GM12878 (cell line): ENCODE data around the gene DNAJB2. TPM values are rescaled to one million over a fixed set of nuclear protein-coding genes. Genes with fewer than 3 reads are reported as not detected.

Source experiments
- ATAC-seq: fragments of 200-7000 bp; cut with Tn5 transposase; 3 replicates; pipeline ENCODE4 v1.9.1; 2020; ENCODE audit warnings: mild to moderate bottlenecking, moderate library complexity
- BruUV-seq: library from RNA; stranded (reverse); fragments of 400-500 nt; replicated peaks from 2 replicates; lab custom pipeline; 2021; lab: Mats Ljungman, UMichigan
- CTCF ChIA-PET: fragments of 300-600 bp; sonication (Branson Sonifier 250); formaldehyde crosslinking; extraction: SDS; loops from one replicate; lab custom pipeline; 2021; ENCODE audit warnings: inconsistent platforms; lab: Yijun Ruan, JAX
- POLR2A ChIA-PET: fragments of 350-600 bp; formaldehyde crosslinking; extraction: SDS; loops from one replicate; lab custom pipeline; 2021; ENCODE audit warnings: inconsistent platforms; lab: Charles Lee
- RAD21 ChIA-PET: fragments of 300-600 bp; sonication (Branson Sonifier 250); formaldehyde crosslinking; loops from one replicate; lab custom pipeline; 2023; ENCODE audit warnings: antibody characterized with exemption; ENCODE audit not compliant: unreplicated experiment; lab: Charles Lee
- SMC1A ChIA-PET: fragments of 300-600 bp; sonication (Branson Sonifier 250); formaldehyde crosslinking; loops from one replicate; lab custom pipeline; 2023; ENCODE audit not compliant: unreplicated experiment, uncharacterized antibody; lab: Charles Lee
- DNase-seq: peaks from one replicate; pipeline ENCODE4 v3.0.0-alpha.2; 2011; ENCODE audit warnings: low read depth, low spot score
- FAIRE-seq: peaks from 3 replicates; lab custom pipeline; 2011; peaks lifted over from hg19 to GRCh38; lab: Jason Lieb, UNC
- H2AFZ ChIP-seq: 2 replicates; pipeline ENCODE4 v1.6.0; 2011; ENCODE audit warnings: low read depth, low read length, control low read depth; ENCODE audit not compliant: control insufficient read depth
- H3K27ac ChIP-seq: 2 replicates; pipeline ENCODE4 v1.5.1; 2011; ENCODE audit warnings: control low read depth; ENCODE audit not compliant: control insufficient read depth, insufficient read depth
- H3K27me3 ChIP-seq, 2 experiments: replicated peaks in 1 of 2; 2 replicates each; pipeline versions ENCODE4 v1.6.0 to v1.6.1; 2011; ENCODE audit warnings: low read length in 1 of 2; ENCODE audit not compliant: control insufficient read depth in 2 of 2, insufficient read depth in 2 of 2
- H3K36me3 ChIP-seq, 2 experiments: 2 replicates each; pipeline ENCODE4 v1.5.1; 2011; ENCODE audit warnings: low read length in 1 of 2; ENCODE audit not compliant: control insufficient read depth in 2 of 2, insufficient read depth in 2 of 2
- H3K4me1 ChIP-seq: 2 replicates; pipeline ENCODE4 v1.6.1; 2011; ENCODE audit warnings: mild to moderate bottlenecking, low read length, moderate library complexity, mixed read lengths; ENCODE audit not compliant: control insufficient read depth, insufficient read depth
- H3K4me2 ChIP-seq: 2 replicates; pipeline ENCODE4 v1.6.0; 2011; ENCODE audit warnings: control low read depth; ENCODE audit not compliant: control insufficient read depth, insufficient read depth
- H3K4me3 ChIP-seq: fragments of 200-600 bp; sonication (generic); 2 replicates; pipeline ENCODE4 v1.5.1; 2016
- H3K79me2 ChIP-seq: 2 replicates; pipeline ENCODE4 v1.6.0; 2011; ENCODE audit warnings: low read length; ENCODE audit not compliant: control insufficient read depth, insufficient read depth
- H3K9ac ChIP-seq: 2 replicates; pipeline ENCODE4 v1.8.0; 2011; ENCODE audit warnings: low read length, control low read depth, mixed read lengths; ENCODE audit not compliant: control insufficient read depth, insufficient read depth
- H3K9me3 ChIP-seq: replicated peaks from 3 replicates; pipeline ENCODE4 v1.5.1; 2011; ENCODE audit warnings: mild to moderate bottlenecking, low read length; ENCODE audit not compliant: control insufficient read depth, insufficient read depth
- H4K20me1 ChIP-seq: 2 replicates; pipeline ENCODE4 v1.6.0; 2011; ENCODE audit not compliant: control insufficient read depth, insufficient read depth
- CEBPB ChIP-seq, 2 experiments: fragments of 150-350 bp in 1 of 2; IDR thresholded peaks; 2 replicates each; pipeline ENCODE4 v1.6.1; 2012 to 2014; ENCODE audit warnings: low read depth in 2 of 2, low read length in 2 of 2, borderline replicate concordance in 1 of 2, inconsistent platforms in 1 of 2
- CREB1 ChIP-seq: IDR thresholded peaks from 2 replicates; pipeline ENCODE4 v1.6.1; 2012; ENCODE audit warnings: low read depth, mild to moderate bottlenecking, inconsistent platforms
- EGR1 ChIP-seq, 2 experiments: IDR thresholded peaks; 1 replicate in 1 of 2; 2 replicates in 1 of 2; pipeline ENCODE4 v1.6.1; 2011 to 2012; ENCODE audit warnings: low read depth in 2 of 2, low read length in 2 of 2, borderline replicate concordance in 1 of 2, mild to moderate bottlenecking in 1 of 2, moderate library complexity in 1 of 2
- ETV6 ChIP-seq, 2 experiments: fragments of 450-650 bp in 1 of 2; IDR thresholded peaks in 1 of 2; conservative IDR thresholded peaks in 1 of 2; 2 replicates each; pipeline ENCODE4 v1.6.1; 2014; ENCODE audit warnings: antibody characterized with exemption in 1 of 2, borderline replicate concordance in 1 of 2, low read depth in 1 of 2, mild to moderate bottlenecking in 1 of 2, moderate library complexity in 1 of 2
- FOXK2 ChIP-seq: fragments of 450-650 bp; IDR thresholded peaks from 2 replicates; pipeline ENCODE4 v1.6.1; 2017; ENCODE audit warnings: mild to moderate bottlenecking, moderate library complexity
- IRF4 ChIP-seq: IDR thresholded peaks from 2 replicates; pipeline ENCODE4 v1.6.1; 2011; ENCODE audit warnings: low read depth, low read length
- NFYA ChIP-seq: IDR thresholded peaks from 2 replicates; pipeline ENCODE4 v1.6.1; 2011; ENCODE audit warnings: low read depth, mild to moderate bottlenecking, low read length, improper control_type of control experiment, borderline replicate concordance
- RUNX3 ChIP-seq: IDR thresholded peaks from 2 replicates; pipeline ENCODE4 v1.6.1; 2012; ENCODE audit warnings: low read length, inconsistent platforms
- SREBF1 ChIP-seq: IDR thresholded peaks from 2 replicates; pipeline ENCODE4 v1.6.1; 2012; ENCODE audit warnings: mild to moderate bottlenecking, low read length
- TCF12 ChIP-seq: IDR thresholded peaks from 2 replicates; pipeline ENCODE4 v1.6.1; 2011; ENCODE audit warnings: low read depth, mild to moderate bottlenecking, low read length
- WRNIP1 ChIP-seq: IDR thresholded peaks from 2 replicates; pipeline ENCODE4 v1.6.1; 2011; ENCODE audit warnings: low read depth, low read length, improper control_type of control experiment, borderline replicate concordance
- ZZZ3 ChIP-seq: IDR thresholded peaks from 2 replicates; pipeline ENCODE4 v1.6.1; 2011; ENCODE audit warnings: low read depth; ENCODE audit not compliant: control insufficient read depth, insufficient read length
- WGBS: methylation state at CpG from one replicate; pipeline ENCODE4 v1.1.6; 2016; ENCODE audit warnings: low lambda C conversion rate; ENCODE audit not compliant: insufficient replicate concordance, insufficient coverage; ENCODE audit errors: missing lambda C conversion rate; 5-methylcytosine and 5-hydroxymethylcytosine counted together
- in situ Hi-C: fragments of 300-500 bp; cut with MboI; formaldehyde crosslinking; loops from 9 replicates; pipeline ENCODE4 v1.14.3; 2018; ENCODE audit warnings: mixed read lengths
- intact Hi-C: fragments of 100-400 bp; cut with micrococcal nuclease; formaldehyde crosslinking; loops from one replicate; pipeline ENCODE4 v1.14.2; 2022; ENCODE audit not compliant: unreplicated experiment
- polyA plus RNA-seq, 11 experiments: library from polyadenylated mRNA; depleted of rRNA in 4 of 11; unstranded in 6 of 11; stranded (reverse) in 5 of 11; fragments of >200 nt; fragmentation: Nextera tagmentation in 4 of 11; fragmentation: Illumina TruSeq in 1 of 11; extraction: Ambion mirVana in 4 of 11; extraction: Trizol in 1 of 11; gene quantifications; 1 replicate in 1 of 11; 2 replicates in 10 of 11; pipeline versions ENCODE4 v1.2.1 to v1.2.3, GENCODE V29; 2011 to 2016; ENCODE audit warnings: inconsistent platforms in 2 of 11, missing spikeins in 2 of 11, low read depth in 1 of 11
- total RNA-seq, 4 experiments: library from RNA; depleted of rRNA in 3 of 4; stranded (reverse); fragments of >200 nt in 3 of 4; fragmentation: Illumina TruSeq in 1 of 4; extraction: Trizol in 1 of 4; gene quantifications; 2 replicates each; pipeline versions ENCODE4 v1.2.1 to v1.2.3, GENCODE V29; 2013 to 2021
- TF ChIP-seq, protein P1 (sequence below): IDR thresholded peaks from 2 replicates; pipeline ENCODE4 v1.6.1; 2011; ENCODE audit warnings: low read depth, mild to moderate bottlenecking, low read length, moderate library complexity, borderline replicate concordance; ENCODE audit errors: extremely low read depth
- TF ChIP-seq, protein P2 (sequence below), 3 experiments: IDR thresholded peaks in 2 of 3; conservative IDR thresholded peaks in 1 of 3; 2 replicates each; pipeline ENCODE4 v1.5.1; 2011; ENCODE audit warnings: low read depth in 3 of 3, low read length in 3 of 3, mild to moderate bottlenecking in 3 of 3, control low read depth in 2 of 3, moderate library complexity in 2 of 3, inconsistent platforms in 1 of 3, mixed read lengths in 1 of 3; ENCODE audit not compliant: control insufficient read depth in 2 of 3, insufficient read depth in 1 of 3; ENCODE audit errors: extremely low read depth in 1 of 3
- TF ChIP-seq, protein P3 (sequence below): fragments of 450-650 bp; IDR thresholded peaks from 2 replicates; pipeline ENCODE4 v1.6.1; 2016; ENCODE audit warnings: mild to moderate bottlenecking

Gene DNAJB2
- total and polyA plus RNA-seq, 10 of the 15 experiments (the other 5 are each of a cell fraction or from before 2014, with no cell fraction given), result 0.26 to 36.5 (median 12.5) TPM

DNA sequence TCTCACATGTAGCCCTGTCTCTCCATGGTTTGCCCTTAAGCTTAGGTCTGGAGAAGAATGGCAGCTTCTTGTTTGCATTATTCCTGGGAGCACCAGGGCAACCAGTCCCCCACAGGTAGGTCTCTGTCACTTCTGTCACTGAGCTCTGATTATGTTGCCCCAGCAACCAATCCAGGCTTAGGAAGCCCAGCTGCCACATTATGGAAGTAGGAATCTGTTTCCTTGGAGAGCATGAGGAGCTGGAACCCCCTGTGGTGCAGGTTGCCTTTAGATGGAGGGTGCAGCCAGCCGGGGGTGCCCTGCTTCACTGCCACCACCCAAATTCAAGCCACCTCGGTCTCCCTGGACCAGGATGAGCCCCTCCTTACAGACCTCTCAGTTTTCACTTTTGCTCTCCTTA is 48.6 kb downstream of the DNAJB2 start:
- H3K9ac ChIP-seq, result no peak overlapping the region
- no peaks in the 10 kb centered on the region for H4K20me1 ChIP-seq
- ChIA-PET SMC1A (no interaction called here), POLR2A (no interaction called here), RAD21 (no interaction called here), CTCF (no interaction called here)
- H2AFZ ChIP-seq, result no peak overlapping the region
- no peak for FAIRE-seq
- no peaks in the 10 kb centered on the region for H3K9me3 ChIP-seq
- intact Hi-C loops (no loop called here), in situ Hi-C loops (no loop called here)
- 0% methylated on average over 2 of the region's 2 CpGs for WGBS
- H3K4me1 ChIP-seq, result no peaks in the 10 kb centered on the region
- H3K4me2 ChIP-seq, result no peak overlapping the region
- H3K36me3 ChIP-seq, result no peaks in the 10 kb centered on the region
- peaks cover 0 to 11% of the 10 kb centered on the region in 2 experiments; a peak in 3 of 4 replicates for H3K27me3 ChIP-seq
- DNase-seq, result no peak
- H3K4me3 ChIP-seq, result no peak overlapping the region
- BruUV-seq, result no TSS peak
- no peaks in the 10 kb centered on the region for H3K79me2 ChIP-seq
- H3K27ac ChIP-seq, result no peak overlapping the region
- TF ChIP-seq ETV6 (conservative IDR thresholded peaks at IDR 0.05 in 1 of 2, IDR thresholded peaks at IDR 0.05 in 1 of 2; ENCODE audit: borderline replicate concordance in 1 of 2, low read depth in 1 of 2) (no peak), NFYA (no peak), CEBPB (IDR thresholded peaks at IDR 0.05; ENCODE audit: borderline replicate concordance in 1 of 2, low read depth in 2 of 2, low read length in 2 of 2) (no peak), IRF4 (no peak), EGR1 (IDR thresholded peaks at IDR 0.05; ENCODE audit: borderline replicate concordance in 1 of 2, low read depth in 2 of 2, low read length in 2 of 2) (no peak), SREBF1 (no peak), CREB1 (no peak), TCF12 (no peak), WRNIP1 (no peak), RUNX3 (no peak), ZZZ3 (no peak), FOXK2 (no peak)
- TF ChIP-seq, protein P1, sequence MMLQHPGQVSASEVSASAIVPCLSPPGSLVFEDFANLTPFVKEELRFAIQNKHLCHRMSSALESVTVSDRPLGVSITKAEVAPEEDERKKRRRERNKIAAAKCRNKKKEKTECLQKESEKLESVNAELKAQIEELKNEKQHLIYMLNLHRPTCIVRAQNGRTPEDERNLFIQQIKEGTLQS, result no peak
- TF ChIP-seq, protein P2, sequence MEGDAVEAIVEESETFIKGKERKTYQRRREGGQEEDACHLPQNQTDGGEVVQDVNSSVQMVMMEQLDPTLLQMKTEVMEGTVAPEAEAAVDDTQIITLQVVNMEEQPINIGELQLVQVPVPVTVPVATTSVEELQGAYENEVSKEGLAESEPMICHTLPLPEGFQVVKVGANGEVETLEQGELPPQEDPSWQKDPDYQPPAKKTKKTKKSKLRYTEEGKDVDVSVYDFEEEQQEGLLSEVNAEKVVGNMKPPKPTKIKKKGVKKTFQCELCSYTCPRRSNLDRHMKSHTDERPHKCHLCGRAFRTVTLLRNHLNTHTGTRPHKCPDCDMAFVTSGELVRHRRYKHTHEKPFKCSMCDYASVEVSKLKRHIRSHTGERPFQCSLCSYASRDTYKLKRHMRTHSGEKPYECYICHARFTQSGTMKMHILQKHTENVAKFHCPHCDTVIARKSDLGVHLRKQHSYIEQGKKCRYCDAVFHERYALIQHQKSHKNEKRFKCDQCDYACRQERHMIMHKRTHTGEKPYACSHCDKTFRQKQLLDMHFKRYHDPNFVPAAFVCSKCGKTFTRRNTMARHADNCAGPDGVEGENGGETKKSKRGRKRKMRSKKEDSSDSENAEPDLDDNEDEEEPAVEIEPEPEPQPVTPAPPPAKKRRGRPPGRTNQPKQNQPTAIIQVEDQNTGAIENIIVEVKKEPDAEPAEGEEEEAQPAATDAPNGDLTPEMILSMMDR (IDR thresholded peaks at IDR 0.05 in 2 of 3, conservative IDR thresholded peaks at IDR 0.05 in 1 of 3; ENCODE audit: control insufficient read depth in 2 of 3, extremely low read depth in 1 of 3, insufficient read depth in 1 of 3, low read depth in 3 of 3, low read length in 3 of 3), result no peak
- TF ChIP-seq, protein P3, sequence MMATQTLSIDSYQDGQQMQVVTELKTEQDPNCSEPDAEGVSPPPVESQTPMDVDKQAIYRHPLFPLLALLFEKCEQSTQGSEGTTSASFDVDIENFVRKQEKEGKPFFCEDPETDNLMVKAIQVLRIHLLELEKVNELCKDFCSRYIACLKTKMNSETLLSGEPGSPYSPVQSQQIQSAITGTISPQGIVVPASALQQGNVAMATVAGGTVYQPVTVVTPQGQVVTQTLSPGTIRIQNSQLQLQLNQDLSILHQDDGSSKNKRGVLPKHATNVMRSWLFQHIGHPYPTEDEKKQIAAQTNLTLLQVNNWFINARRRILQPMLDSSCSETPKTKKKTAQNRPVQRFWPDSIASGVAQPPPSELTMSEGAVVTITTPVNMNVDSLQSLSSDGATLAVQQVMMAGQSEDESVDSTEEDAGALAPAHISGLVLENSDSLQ, result no peak
- ATAC-seq, result no peak
